ENCODE results near the gene ARMC9.
A peak's percentile ranks its signal among the peaks of the same experiment; 100 is the strongest.
"Not testable (repeated sequence)": the region's sequence is repeated elsewhere in the genome, so short reads cannot be mapped to it uniquely, and the experiment has no call there.

The ARMC9 gene

DNA sequence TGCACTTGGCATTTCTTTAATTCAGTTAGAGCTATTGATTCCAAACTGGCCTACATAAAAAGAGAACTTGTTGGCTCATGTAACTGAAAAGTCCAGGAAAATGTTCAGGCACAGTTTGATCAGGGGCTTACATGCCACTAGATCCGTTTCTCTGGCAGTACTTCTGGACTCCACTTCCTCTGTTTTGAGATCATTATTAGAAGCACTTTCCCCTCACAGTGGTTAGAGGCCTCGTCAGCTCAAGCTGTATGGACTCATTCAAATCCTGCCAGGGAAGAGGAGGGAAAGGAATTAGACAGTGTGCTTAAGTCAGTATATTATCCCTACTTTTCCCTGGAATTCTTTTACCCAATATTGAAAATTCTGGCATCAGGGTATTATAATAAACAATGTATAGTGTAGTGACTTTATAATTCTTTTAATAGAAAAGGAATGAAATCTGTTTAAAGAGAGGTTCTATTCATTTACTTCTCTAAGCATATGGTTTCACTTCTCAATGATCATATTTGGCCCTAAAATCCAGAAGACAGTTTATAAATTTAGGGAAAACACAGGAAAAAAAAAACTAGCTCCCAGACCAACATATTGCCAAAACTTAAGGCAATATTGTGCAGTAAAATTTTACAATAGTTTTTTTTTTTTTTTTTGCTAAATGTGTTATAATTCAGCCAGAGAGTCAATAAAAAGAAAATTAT, 92.0 kb downstream of the ARMC9 start:
- no peak for DNase-seq

- no peak for DNase-seq
Observed at GRCh38 chr2:231292472-231293134, 94.2 kb downstream of the ARMC9 start.

- no peak for DNase-seq
Observed at GRCh38 chr2:231293163-231293562, 94.7 kb downstream of the ARMC9 start.

GRCh38 chr2:231294116-231294515, 95.7 kb downstream of the ARMC9 start:
- DNase-seq, result no peak

- peak; percentile 19 for DNase-seq
Observed at GRCh38 chr2:231294571-231295362, 96.3 kb downstream of the ARMC9 start.

DNA sequence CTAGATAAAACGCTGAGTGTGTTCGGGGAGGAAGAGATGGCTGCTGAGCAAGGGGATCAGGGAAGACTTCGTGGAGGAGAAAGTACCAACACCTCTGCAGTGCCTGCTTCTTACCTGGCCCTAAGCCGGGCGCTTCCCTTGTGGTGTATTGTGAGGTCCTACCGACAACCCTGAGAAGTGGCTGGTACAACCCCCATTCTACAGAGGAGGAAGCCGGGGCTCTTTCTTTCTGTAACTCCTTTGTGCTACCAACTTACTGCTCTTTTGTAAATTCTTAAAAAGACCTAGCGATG, 96.9 kb downstream of the ARMC9 start:
- no peak for DNase-seq

DNA sequence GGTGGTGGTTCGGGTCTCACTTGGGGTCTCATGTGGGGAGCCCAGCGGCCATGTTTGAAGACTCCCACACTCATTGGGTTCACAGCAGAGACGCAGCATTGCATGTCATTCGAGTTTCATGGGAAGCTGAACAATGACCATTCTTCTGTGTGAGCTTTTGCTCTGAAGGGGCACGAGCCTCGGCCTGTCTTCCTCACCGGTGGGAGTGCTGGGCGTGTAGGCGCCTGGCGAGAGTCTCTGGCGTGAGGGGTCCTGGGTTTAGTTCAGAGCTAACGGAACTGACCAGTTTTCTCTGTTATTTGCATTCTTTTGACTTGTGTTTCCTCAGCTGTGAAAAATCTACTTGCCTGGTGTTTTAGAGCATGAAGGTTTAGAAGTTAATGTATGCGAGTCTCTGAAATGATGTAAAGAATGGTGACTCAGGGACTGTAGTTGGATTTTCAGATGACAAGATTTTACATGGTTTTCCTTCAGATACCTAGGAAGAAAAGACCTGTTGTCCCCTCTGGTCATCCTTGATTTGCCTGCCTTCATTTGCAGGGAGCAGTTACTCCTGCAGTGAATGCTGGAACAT, 98.1 kb downstream of the ARMC9 start:
- DNase-seq, result no peak

DNA sequence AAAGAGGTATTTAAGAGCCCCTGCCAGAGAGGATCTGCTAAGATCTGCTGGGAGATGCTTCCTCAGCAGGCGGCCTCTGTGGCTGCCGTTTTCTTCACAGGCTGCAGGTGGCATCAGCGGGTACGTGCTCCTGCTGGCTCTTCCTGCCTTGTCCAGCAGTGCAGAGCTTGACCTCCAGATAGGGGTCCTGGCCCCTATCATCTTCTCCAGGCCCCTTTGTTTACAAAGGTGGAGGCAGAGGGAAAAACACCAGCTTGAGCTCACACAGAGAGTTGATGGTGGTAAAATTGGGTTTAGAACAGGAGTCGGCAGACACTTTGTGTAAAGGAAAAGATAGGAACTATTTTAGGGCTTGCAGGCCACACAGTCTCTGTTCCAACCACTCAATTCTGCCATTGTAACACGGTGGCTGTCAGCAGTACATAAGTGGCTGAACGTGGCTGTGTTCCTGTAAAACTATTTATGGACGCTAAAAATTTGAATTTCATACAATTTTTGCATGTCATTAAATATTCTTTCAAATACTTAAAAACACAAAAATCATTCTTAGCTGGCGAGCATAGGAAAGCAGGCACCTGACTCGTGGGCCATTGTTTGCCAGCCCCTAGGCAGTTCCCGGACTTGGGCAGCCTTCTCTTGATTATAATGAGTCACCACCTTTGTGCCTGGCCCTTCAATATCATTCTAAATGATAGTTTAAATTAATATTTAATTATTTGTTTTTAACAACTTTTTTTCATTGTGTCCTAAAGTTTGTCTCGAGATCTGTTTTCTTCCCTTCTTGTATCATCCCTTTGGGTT, 98.9 kb downstream of the ARMC9 start:
- peak; percentile 28 for DNase-seq

- no peak for DNase-seq
Observed at GRCh38 chr2:231298091-231298490, 99.7 kb downstream of the ARMC9 start.

DNA sequence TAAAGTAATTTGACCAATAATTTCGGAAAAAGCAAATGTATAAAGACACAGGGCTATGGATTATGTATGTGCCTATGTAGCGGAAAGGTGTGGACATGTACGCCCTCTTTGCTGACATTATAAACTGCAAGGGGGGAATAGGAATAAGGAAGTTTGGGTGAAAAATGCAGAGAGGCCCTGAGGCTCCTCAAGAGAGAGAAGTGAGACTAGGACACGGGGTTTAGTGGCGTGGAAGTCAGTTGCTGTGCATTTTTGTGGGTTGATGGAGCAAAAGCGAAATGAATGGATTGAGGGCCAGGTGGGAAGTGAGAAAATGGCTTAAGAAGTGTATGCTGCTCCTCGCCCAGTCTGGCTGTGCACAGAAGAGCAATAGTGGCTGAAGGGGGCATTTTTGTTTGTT, 100.8 kb downstream of the ARMC9 start:
- no peak for DNase-seq

GRCh38 chr2:231300020-231300721, 101.7 kb downstream of the ARMC9 start:
- no peak for DNase-seq

- no peak for DNase-seq
Observed at GRCh38 chr2:231300722-231301076, 102.3 kb downstream of the ARMC9 start.

- not testable (repeated sequence) for DNase-seq
Observed at GRCh38 chr2:231304259-231304658, 105.8 kb downstream of the ARMC9 start.

DNA sequence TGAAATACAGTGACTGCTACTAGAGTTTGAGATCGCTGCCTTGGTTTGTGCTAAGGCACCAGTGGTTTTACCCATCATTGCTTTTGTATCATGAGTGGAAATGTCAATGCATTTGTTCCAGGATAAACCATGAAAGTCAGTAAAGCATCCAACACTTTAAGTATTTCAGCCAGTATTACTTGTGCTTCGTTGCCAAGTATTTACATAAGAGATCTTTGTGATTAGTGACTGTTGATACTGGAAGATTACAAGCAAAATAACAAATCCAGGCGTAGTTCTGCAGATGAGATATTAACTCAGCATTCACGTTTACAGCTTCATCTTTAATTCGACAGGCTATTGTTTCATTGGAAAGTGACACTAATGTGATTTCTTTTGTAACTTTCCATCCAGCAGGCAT, 106.8 kb downstream of the ARMC9 start:
- no peak for DNase-seq

DNA sequence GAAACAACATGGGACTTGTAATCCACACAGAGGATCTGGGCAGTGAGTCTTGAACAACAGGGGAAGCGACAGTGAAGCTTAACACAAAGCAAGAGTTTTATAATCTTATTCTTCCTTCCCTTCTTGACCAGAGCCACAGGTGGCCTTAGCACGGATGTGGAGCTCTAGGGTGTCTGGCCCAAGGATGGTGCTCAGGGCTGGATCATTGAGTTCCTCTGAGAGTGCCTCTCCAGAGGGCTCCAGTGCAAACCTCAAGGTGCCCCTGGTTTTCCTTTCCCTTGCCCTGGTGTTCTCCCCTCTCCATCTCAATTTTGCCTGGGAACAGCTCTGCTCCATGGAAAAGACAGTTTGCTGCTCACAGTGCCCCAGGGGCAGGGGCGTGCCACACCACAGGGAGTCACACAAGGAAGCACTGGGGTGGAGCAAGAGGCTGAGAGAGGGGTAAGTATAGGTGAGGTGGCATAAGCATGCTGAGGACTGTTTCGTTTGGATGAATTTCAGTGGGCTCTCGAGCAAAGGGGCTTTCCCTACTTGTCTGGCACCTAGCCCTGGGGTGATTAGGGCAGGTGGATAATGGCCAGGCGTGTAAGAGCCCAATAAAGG, 108.5 kb downstream of the ARMC9 start:
- no peak for DNase-seq

GRCh38 chr2:231308219-231308618, 109.8 kb downstream of the ARMC9 start:
- no peak for DNase-seq

- peak; percentile 45 for DNase-seq
Observed at GRCh38 chr2:231308631-231309428, 110.4 kb downstream of the ARMC9 start.

- DNase-seq, result no peak
Observed at GRCh38 chr2:231312066-231312465, 113.6 kb downstream of the ARMC9 start.

GRCh38 chr2:231315896-231316295, 117.5 kb downstream of the ARMC9 start:
- no peak for DNase-seq

DNA sequence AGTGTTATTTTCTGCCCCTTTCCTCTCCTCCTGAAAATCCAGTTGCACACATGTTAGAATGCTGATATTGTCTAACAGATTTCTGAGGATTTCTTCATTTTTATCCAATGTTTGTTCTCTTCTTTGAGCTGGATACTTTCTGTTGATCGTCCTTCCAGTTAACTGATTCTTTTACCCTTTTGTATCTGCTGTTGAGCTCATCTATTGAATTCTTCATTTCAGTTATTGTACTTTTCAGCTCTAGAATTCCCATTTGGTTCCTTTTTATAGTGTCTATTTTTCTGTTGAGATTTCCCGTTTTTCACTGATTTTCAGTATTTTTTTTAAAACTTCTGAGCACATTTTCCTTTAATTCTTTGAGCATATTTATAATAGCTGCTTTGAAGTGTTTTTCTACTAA, 119.1 kb downstream of the ARMC9 start:
- no peak for DNase-seq

- DNase-seq, result no peak
Observed at GRCh38 chr2:231318436-231318835, 120.0 kb downstream of the ARMC9 start.
